ENCODE results near the gene SLC38A1. TPM values are rescaled to one million over a fixed set of nuclear protein-coding genes. Genes with fewer than 3 reads are reported as not detected.
"Not testable (repeated sequence)": the region's sequence is repeated elsewhere in the genome, so short reads cannot be mapped to it uniquely, and the experiment has no call there.

SLC38A1 gene
- total RNA-seq, 1 donor from 2014 or later: 157 TPM

- DNase-seq (ENCODE audit: low read depth in 2 of 2): no peak
Observed at GRCh38 chr12:46264057-46264456, 4.8 kb downstream of the SLC38A1 start.

- DNase-seq (ENCODE audit: low read depth in 2 of 2): no peak
Observed at GRCh38 chr12:46263140-46264016, 5.5 kb downstream of the SLC38A1 start.

- DNase-seq (ENCODE audit: low read depth in 2 of 2): no peak
Observed at GRCh38 chr12:46261646-46262045, 7.2 kb downstream of the SLC38A1 start.

GRCh38 chr12:46260913-46261476 is 7.8 kb downstream of the SLC38A1 start:
- DNase-seq (ENCODE audit: low read depth in 2 of 2): no peak

- DNase-seq (ENCODE audit: low read depth in 2 of 2): peak in 1 of 2 donors; percentile 16
Observed at GRCh38 chr12:46260124-46260912, 8.5 kb downstream of the SLC38A1 start.

GRCh38 chr12:46259713-46260112 is 9.1 kb downstream of the SLC38A1 start:
- DNase-seq (ENCODE audit: low read depth in 2 of 2): no peak

GRCh38 chr12:46259071-46259470 is 9.8 kb downstream of the SLC38A1 start:
- no peak for DNase-seq (ENCODE audit: low read depth in 2 of 2)

- DNase-seq (ENCODE audit: low read depth in 2 of 2): no peak
Observed at GRCh38 chr12:46258129-46258528, 10.7 kb downstream of the SLC38A1 start.

GRCh38 chr12:46256942-46257341 is 11.9 kb downstream of the SLC38A1 start:
- DNase-seq (ENCODE audit: low read depth in 2 of 2): no peak

GRCh38 chr12:46253544-46254162 is 15.2 kb downstream of the SLC38A1 start:
- no peak for DNase-seq (ENCODE audit: low read depth in 2 of 2)

- DNase-seq (ENCODE audit: low read depth in 2 of 2): not testable (repeated sequence)
Observed at GRCh38 chr12:46251994-46252393, 16.8 kb downstream of the SLC38A1 start.

GRCh38 chr12:46249960-46250359 is 18.9 kb downstream of the SLC38A1 start:
- not testable (repeated sequence) for DNase-seq (ENCODE audit: low read depth in 2 of 2)

GRCh38 chr12:46246021-46246700 is 22.7 kb downstream of the SLC38A1 start:
- peak; percentile 73 to 95 for DNase-seq (ENCODE audit: low read depth in 2 of 2)

- DNase-seq (ENCODE audit: low read depth in 2 of 2): no peak
Observed at GRCh38 chr12:46244997-46245396, 23.8 kb downstream of the SLC38A1 start.

- no peak for DNase-seq (ENCODE audit: low read depth in 2 of 2)
Observed at GRCh38 chr12:46244273-46244915, 24.4 kb downstream of the SLC38A1 start.

GRCh38 chr12:46242569-46242968 is 26.3 kb downstream of the SLC38A1 start:
- no peak for DNase-seq (ENCODE audit: low read depth in 2 of 2)

GRCh38 chr12:46240436-46240835 is 28.4 kb downstream of the SLC38A1 start:
- DNase-seq (ENCODE audit: low read depth in 2 of 2): no peak

GRCh38 chr12:46238821-46239220 is 30.0 kb downstream of the SLC38A1 start:
- no peak for DNase-seq (ENCODE audit: low read depth in 2 of 2)

- no peak for DNase-seq (ENCODE audit: low read depth in 2 of 2)
Observed at GRCh38 chr12:46237371-46238045, 31.3 kb downstream of the SLC38A1 start.

GRCh38 chr12:46234000-46234399 is 34.8 kb downstream of the SLC38A1 start:
- DNase-seq (ENCODE audit: low read depth in 2 of 2): no peak

Measured in lung microvascular endothelial cell (primary cell).